Hepatocyte (in vitro differentiated cells): ENCODE results near the gene C15orf39.
"Not testable (repeated sequence)": the region's sequence is repeated elsewhere in the genome, so short reads cannot be mapped to it uniquely, and the experiment has no call there.

Source experiments
- EZH2 ChIP-seq: fragments of 200-600 bp; sonication (generic); IDR thresholded peaks from 2 replicates; pipeline ENCODE4 v1.6.1; 2016; ENCODE audit warnings: antibody characterized with exemption, mild to moderate bottlenecking, borderline replicate concordance
- EZH2phosphoT487 ChIP-seq: fragments of 200-600 bp; sonication (generic); IDR thresholded peaks from one replicate; pipeline ENCODE4 v1.6.1; 2018; ENCODE audit warnings: antibody characterized with exemption, mild to moderate bottlenecking, low read depth, moderate library complexity; ENCODE audit not compliant: unreplicated experiment, severe bottlenecking
- TF ChIP-seq, protein P1 (sequence below): fragments of 200-600 bp; sonication (generic); IDR thresholded peaks from 2 replicates; pipeline ENCODE4 v1.5.1; 2016; ENCODE audit warnings: antibody characterized with exemption, mild to moderate bottlenecking; ENCODE audit not compliant: poor library complexity

DNA sequence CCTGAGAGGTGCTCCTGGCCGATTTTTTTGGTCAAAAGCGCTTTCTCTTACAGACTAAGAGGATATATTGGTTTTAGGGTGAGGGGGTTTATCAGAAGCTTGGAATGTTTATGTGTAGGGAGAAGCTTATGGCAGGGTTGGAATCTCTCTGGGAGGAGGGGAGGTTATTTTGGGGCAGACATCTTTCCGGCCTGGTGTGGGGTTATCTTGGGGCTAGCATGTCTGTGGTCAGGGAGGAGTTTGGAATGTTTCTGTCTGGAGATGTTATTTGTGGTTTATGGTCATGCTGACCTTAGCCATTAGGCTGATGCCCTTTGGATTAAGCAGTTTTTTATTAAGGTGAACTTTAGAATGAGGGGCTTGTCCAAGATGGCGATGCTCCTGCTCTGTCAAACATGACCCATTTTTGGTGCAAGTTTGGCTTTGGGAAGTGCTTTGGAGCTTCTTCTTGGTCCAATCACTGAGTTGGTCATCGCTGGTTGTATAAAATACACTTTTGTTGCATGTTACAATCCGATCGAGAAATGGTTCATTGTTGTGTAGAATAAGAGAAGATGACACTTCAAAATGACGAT is 35.1 kb upstream of the C15orf39 start:
- TF ChIP-seq, protein P1, sequence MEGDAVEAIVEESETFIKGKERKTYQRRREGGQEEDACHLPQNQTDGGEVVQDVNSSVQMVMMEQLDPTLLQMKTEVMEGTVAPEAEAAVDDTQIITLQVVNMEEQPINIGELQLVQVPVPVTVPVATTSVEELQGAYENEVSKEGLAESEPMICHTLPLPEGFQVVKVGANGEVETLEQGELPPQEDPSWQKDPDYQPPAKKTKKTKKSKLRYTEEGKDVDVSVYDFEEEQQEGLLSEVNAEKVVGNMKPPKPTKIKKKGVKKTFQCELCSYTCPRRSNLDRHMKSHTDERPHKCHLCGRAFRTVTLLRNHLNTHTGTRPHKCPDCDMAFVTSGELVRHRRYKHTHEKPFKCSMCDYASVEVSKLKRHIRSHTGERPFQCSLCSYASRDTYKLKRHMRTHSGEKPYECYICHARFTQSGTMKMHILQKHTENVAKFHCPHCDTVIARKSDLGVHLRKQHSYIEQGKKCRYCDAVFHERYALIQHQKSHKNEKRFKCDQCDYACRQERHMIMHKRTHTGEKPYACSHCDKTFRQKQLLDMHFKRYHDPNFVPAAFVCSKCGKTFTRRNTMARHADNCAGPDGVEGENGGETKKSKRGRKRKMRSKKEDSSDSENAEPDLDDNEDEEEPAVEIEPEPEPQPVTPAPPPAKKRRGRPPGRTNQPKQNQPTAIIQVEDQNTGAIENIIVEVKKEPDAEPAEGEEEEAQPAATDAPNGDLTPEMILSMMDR = not testable (repeated sequence)
- not testable (repeated sequence) for TF ChIP-seq EZH2, EZH2phosphoT487
